Measurements from ENCODE around the gene LIG4. TPM values are rescaled to one million over a fixed set of nuclear protein-coding genes. Genes with fewer than 3 reads are reported as not detected.

The LIG4 gene
- polyA plus RNA-seq, 2 of the 4 experiments (the other 2 are of a cell fraction) = 7.5 to 10.0 TPM

GRCh38 chr13:108168929-108169328 is 46.4 kb downstream of the LIG4 start:
- Histone ChIP-seq H3K4me2 (no peak overlapping the region), H3K4me1 (no peaks in the 10 kb centered on the region), H3K4me3 (no peak overlapping the region), H3K9me3 (no peaks in the 10 kb centered on the region), H3K27ac (no peak overlapping the region)
- FAIRE-seq (no peak), ATAC-seq (no peak), DNase-seq (ENCODE audit: low read depth in 1 of 2, low spot score in 1 of 2) (no peak)
- CTCF ChIA-PET = no interaction called here
- no peak for TF ChIP-seq REST (IDR thresholded peaks at IDR 0.05)
- TF ChIP-seq SMC3 (IDR thresholded peaks at IDR 0.05) = no peak
- no peak for TF ChIP-seq EP300 (IDR thresholded peaks at IDR 0.05)
- no peak for TF ChIP-seq ATOH8 (CRISPR knock-in tag; IDR thresholded peaks at IDR 0.05; ENCODE audit: low read depth)
- no peak for TF ChIP-seq PHF8 (IDR thresholded peaks at IDR 0.05; ENCODE audit: borderline replicate concordance, low read depth)
- TF ChIP-seq TFCP2L1 (CRISPR knock-in tag; IDR thresholded peaks at IDR 0.05) = no peak
- no peak for TF ChIP-seq CBX2 (IDR thresholded peaks at IDR 0.05; ENCODE audit: borderline replicate concordance, low read depth)
- no peak for TF ChIP-seq ZFP36 (IDR thresholded peaks at IDR 0.05; ENCODE audit: borderline replicate concordance, partially characterized antibody)
- TF ChIP-seq ELK1 (IDR thresholded peaks at IDR 0.05; ENCODE audit: low read depth, low read length) = no peak
- TF ChIP-seq ZC3H11A (IDR thresholded peaks at IDR 0.05) = no peak
- TF ChIP-seq EHMT2 (IDR thresholded peaks at IDR 0.05; ENCODE audit: low read depth) = no peak
- TF ChIP-seq MAFK (IDR thresholded peaks at IDR 0.05; ENCODE audit: partially characterized antibody) = no peak
- TF ChIP-seq NFE2L2 (conservative IDR thresholded peaks at IDR 0.05; ENCODE audit: low read length) = no peak
- no peak for TF ChIP-seq HDAC2 (IDR thresholded peaks at IDR 0.05)
- 0% methylated on average over 1 of the region's 3 CpGs for WGBS (ENCODE audit: missing lambda C conversion rate)
- POLR2A ChIA-PET = no interaction called here

GRCh38 chr13:108166078-108166477 is 49.3 kb downstream of the LIG4 start:
- WGBS (ENCODE audit: missing lambda C conversion rate) = 52% methylated on average over 3 of the region's 3 CpGs
- ATAC-seq (no peak), DNase-seq (ENCODE audit: low read depth in 1 of 2, low spot score in 1 of 2) (no peak), FAIRE-seq (no peak)
- ChIA-PET POLR2A (no interaction called here), CTCF (interaction anchor here (1.6 kb wide), 1 partner anchor 10 kb away, joined by 12 read pairs; no protein-coding TSS in a partner anchor)
- Histone ChIP-seq H3K4me1 (no peaks in the 10 kb centered on the region), H3K4me3 (no peak overlapping the region), H3K27ac (no peak overlapping the region), H3K9me3 (no peaks in the 10 kb centered on the region), H3K4me2 (no peak overlapping the region)
- no peak for TF ChIP-seq JUN (IDR thresholded peaks at IDR 0.05)
- no peak for TF ChIP-seq RCOR1 (IDR thresholded peaks at IDR 0.05; ENCODE audit: low read depth, low read length)
- no peak for TF ChIP-seq BCL3 (IDR thresholded peaks at IDR 0.05)
- no peak for TF ChIP-seq ZC3H11A (IDR thresholded peaks at IDR 0.05)
- TF ChIP-seq REST (IDR thresholded peaks at IDR 0.05) = no peak
- TF ChIP-seq FOSL2 (IDR thresholded peaks at IDR 0.05) = no peak
- no peak for TF ChIP-seq FOSL2 (CRISPR knock-in tag; IDR thresholded peaks at IDR 0.05)
- no peak for TF ChIP-seq CHD2 (IDR thresholded peaks at IDR 0.05; ENCODE audit: low read length, partially characterized antibody)
- TF ChIP-seq FOXS1 (CRISPR knock-in tag; IDR thresholded peaks at IDR 0.05) = no peak
- TF ChIP-seq HMGXB4 (CRISPR knock-in tag; IDR thresholded peaks at IDR 0.05; ENCODE audit: borderline replicate concordance) = no peak
- no peak for TF ChIP-seq TFCP2L1 (CRISPR knock-in tag; IDR thresholded peaks at IDR 0.05)
- no peak for TF ChIP-seq HOXB5 (CRISPR knock-in tag; IDR thresholded peaks at IDR 0.05)
- TF ChIP-seq MAZ (IDR thresholded peaks at IDR 0.05; ENCODE audit: borderline replicate concordance, low read depth, low read length) = no peak
- TF ChIP-seq POLR2AphosphoS2 (conservative IDR thresholded peaks at IDR 0.05; ENCODE audit: low read length) = no peak
- TF ChIP-seq CEBPB (IDR thresholded peaks at IDR 0.05) = no peak

All from A549 (cell line).